ENCODE results near the gene ADH7. TPM values are rescaled to one million over a fixed set of nuclear protein-coding genes. Genes with fewer than 3 reads are reported as not detected.

The ADH7 gene
- total and polyA plus RNA-seq, 2 of the 8 experiments (the other 6 are each of a cell fraction or from before 2014, with no cell fraction given) = not detected

DNA sequence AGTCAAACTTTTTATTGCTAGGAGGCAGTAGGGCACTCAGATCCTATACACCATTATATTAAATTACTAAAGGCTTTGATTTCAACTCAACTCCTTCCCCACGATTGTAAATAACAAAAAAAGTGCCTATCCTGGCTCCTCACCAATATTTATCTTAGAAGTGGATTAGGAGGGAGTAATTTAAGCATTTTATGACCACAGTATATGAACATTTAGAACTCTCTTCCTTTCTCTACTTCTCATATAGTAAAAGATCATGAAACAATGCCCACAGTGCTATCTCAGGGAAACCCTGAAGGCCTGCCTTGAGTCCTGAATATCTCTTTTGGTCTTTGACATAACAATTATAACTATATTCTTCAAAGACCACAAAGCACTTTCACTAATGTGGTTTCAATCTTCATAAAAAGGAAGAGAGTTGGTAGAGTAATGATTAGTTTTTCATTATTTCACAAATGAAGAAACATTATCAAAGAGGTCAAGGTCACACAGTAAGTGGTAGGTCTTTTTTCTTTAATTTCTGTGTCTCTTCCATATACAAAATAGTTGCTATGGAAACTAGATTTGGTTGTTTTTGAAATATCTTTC lies 53.5 kb downstream of the ADH7 start (continued):
- TF ChIP-seq BRCA1 (IDR thresholded peaks at IDR 0.05; ENCODE audit: low read depth, low read length) (no peak), RBBP5 (IDR thresholded peaks at IDR 0.05; ENCODE audit: borderline replicate concordance, low read depth, low read length) (no peak)

Data from H1 (cell line).